Measurements from ENCODE around the gene LLGL2.

DNA sequence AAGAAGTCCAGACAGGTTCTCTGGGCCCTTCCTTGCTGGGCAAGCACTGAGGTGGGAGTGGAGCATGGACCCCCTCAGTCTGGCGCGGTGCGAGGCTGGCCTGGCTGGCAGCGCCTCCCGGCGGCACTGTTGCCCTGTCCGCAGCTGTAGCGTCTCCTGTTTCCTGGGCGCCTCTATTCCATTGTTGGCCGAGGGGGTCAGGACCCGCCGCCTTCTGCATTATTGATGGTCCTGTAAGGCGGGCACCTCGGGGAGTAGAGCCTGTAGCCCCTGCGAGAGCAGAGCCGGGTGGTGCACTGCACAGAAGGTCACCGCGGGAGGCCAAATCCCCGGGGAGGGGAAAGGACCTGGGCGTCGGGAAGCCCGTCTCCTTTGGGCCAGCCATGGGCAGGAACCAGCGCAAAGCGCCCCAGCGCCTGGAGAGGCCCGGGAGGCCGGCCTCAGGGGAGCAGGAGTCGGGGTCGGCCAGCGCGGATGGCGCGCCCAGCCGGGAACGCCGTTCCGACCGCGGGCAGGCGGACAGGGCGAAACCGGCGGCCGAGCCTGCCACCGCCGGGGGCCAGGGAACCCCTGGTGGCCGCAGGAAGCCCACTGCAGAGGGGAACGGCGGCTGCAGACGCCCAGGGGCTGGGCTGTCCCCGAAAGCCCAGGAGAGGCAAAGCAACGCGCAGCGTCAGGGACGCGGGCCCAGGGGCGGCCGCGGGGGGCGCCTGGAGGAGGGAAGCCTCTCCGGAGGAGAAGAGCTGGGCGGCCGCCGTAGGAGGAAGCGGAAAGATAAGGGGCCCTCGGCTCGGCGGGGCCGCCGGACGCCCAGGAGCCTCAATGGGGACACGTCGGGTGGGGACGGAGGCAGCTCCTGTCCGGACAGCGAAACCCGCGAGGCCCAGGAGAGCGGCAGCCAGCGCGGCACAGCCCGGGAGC, 62.4 kb downstream of the LLGL2 start, which contains the start of gene MYO15B:
- TF ChIP-seq CTCF (conservative IDR thresholded peaks at IDR 0.05; ENCODE audit: low read length), result peak; percentile 42
- TF ChIP-seq EZH2phosphoT487 (IDR thresholded peaks at IDR 0.05; ENCODE audit: borderline replicate concordance, low read depth, low read length), result no peak
